ENCODE measurements around the gene LDHD. TPM values are rescaled to one million over a fixed set of nuclear protein-coding genes. Genes with fewer than 3 reads are reported as not detected.
A peak's percentile ranks its signal among the peaks of the same experiment; 100 is the strongest.

The LDHD gene
- total and polyA plus RNA-seq, 9 of the 15 experiments (the other 6 are each of a cell fraction or from before 2014, with no cell fraction given): 0.19 to 0.86 (median 0.54) TPM; not detected in 3

DNA sequence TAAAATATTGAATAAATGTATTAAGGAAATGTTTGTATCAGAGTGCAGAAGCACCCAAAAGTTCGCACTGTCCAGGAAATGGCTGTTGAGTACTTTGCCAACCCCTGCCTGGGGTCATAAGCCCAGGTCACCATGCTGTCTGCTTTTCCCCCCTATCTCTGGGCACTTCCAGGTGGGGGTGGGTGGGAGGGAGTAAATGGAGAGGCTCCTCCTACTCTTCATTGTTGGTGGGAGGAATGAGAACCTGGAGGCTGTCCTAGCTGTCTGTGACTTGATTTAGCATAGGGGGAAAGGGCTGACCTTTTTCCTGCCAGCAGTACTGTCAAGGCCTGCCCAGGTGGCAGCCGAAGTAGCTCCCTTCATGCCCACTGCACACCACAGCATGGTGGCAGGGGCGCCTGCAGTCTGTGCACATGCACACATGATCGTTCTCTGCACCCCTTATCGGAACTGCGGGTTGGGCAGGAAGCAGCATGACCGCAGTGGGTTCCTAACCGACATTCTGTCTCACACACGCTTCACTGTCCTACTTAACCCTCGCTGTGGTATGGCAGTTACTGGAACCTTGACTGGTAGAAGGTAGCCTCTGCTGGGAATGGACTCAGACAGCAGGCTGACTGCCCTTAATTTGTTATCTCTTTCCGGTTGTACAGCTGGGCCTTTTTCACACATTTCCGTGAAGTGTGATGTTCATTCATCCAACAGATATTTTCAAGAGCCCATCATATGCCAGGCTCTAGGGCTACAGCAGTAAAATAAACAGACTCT lies 41.5 kb downstream of the LDHD start (continued):
- TF ChIP-seq, protein P1, sequence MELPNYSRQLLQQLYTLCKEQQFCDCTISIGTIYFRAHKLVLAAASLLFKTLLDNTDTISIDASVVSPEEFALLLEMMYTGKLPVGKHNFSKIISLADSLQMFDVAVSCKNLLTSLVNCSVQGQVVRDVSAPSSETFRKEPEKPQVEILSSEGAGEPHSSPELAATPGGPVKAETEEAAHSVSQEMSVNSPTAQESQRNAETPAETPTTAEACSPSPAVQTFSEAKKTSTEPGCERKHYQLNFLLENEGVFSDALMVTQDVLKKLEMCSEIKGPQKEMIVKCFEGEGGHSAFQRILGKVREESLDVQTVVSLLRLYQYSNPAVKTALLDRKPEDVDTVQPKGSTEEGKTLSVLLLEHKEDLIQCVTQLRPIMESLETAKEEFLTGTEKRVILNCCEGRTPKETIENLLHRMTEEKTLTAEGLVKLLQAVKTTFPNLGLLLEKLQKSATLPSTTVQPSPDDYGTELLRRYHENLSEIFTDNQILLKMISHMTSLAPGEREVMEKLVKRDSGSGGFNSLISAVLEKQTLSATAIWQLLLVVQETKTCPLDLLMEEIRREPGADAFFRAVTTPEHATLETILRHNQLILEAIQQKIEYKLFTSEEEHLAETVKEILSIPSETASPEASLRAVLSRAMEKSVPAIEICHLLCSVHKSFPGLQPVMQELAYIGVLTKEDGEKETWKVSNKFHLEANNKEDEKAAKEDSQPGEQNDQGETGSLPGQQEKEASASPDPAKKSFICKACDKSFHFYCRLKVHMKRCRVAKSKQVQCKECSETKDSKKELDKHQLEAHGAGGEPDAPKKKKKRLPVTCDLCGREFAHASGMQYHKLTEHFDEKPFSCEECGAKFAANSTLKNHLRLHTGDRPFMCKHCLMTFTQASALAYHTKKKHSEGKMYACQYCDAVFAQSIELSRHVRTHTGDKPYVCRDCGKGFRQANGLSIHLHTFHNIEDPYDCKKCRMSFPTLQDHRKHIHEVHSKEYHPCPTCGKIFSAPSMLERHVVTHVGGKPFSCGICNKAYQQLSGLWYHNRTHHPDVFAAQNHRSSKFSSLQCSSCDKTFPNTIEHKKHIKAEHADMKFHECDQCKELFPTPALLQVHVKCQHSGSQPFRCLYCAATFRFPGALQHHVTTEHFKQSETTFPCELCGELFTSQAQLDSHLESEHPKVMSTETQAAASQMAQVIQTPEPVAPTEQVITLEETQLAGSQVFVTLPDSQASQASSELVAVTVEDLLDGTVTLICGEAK (IDR thresholded peaks at IDR 0.05): no peak; the same call in 1 of the 2 replicates
- TF ChIP-seq, protein P1 (CRISPR knock-in tag; IDR thresholded peaks at IDR 0.05): no peak
- TF ChIP-seq SIN3A (IDR thresholded peaks at IDR 0.05; ENCODE audit: borderline replicate concordance in 2 of 2, control insufficient read depth in 1 of 2, low read depth in 2 of 2, low read length in 2 of 2): 0 out of 4 replicates have a peak, but pooled peaks of 1 of the 2 experiments have one; percentile 11
